ENCODE results near the gene ABCC9.

The ABCC9 gene

GRCh38 chr12:21884936-21885335, 56.3 kb downstream of the ABCC9 start:
- FAIRE-seq, result no peak
- no peak for DNase-seq (ENCODE audit: extremely low spot score, insufficient read length, low read depth)

- no peak for FAIRE-seq
Measured at GRCh38 chr12:21882635-21883034, 58.6 kb downstream of the ABCC9 start.

GRCh38 chr12:21881965-21882364, 59.3 kb downstream of the ABCC9 start:
- DNase-seq (ENCODE audit: extremely low spot score, insufficient read length, low read depth) (no peak), FAIRE-seq (no peak)

More at GRCh38 chr12:21882635-21883034, 58.6 kb downstream of the ABCC9 start:
- no peak for DNase-seq (ENCODE audit: extremely low spot score, insufficient read length, low read depth)

- DNase-seq (ENCODE audit: extremely low spot score, insufficient read length, low read depth) (no peak), FAIRE-seq (no peak)
Measured at GRCh38 chr12:21879312-21879711, 61.9 kb downstream of the ABCC9 start.

- DNase-seq (ENCODE audit: extremely low spot score, insufficient read length, low read depth) (no peak), FAIRE-seq (no peak)
Measured at GRCh38 chr12:21877293-21877982, 63.8 kb downstream of the ABCC9 start.

GRCh38 chr12:21865846-21866245, 75.4 kb downstream of the ABCC9 start:
- FAIRE-seq (no peak), DNase-seq (ENCODE audit: extremely low spot score, insufficient read length, low read depth) (no peak)

GRCh38 chr12:21860534-21860933, 80.7 kb downstream of the ABCC9 start:
- no peak for FAIRE-seq
- DNase-seq (ENCODE audit: extremely low spot score, insufficient read length, low read depth), result no peak

DNA sequence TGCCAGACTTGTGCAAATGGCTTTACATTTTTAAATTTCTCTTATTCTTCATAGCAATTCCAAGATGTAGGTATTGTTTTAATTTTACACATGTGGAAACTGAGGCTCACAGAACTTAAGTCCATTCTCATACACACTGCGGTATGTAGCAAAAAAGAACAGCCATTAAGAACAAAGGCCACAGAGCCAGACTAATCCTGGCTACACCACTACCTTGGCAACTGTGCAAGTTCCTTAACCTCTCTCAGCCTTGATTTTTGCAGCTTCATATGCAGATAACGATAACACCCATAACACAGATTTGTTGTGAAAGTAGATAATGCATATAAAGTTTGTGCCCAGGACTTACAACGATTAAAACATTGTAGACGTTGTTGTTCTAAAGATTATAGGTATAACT, 81.1 kb downstream of the ABCC9 start:
- FAIRE-seq (no peak), DNase-seq (ENCODE audit: extremely low spot score, insufficient read length, low read depth) (no peak)

DNA sequence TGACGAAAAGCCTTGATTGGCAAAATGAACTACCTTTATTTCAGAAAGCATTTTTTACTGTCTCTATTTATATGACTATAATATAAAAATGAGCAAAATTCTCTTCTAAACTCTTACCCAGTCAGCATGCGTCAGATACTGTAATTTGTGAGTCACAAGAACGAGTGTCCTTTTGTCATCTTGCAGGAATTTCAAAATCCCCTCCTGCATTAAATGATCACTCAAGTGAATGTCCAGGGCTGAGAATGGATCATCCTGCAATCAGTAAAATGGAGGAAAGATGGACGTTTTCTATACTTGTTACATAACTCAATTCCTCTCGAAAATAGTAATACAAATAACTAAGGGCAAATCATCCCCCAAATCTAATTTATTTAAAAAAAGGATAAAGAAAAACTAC, 89.0 kb downstream of the ABCC9 start:
- FAIRE-seq (no peak), DNase-seq (ENCODE audit: extremely low spot score, insufficient read length, low read depth) (no peak)

DNA sequence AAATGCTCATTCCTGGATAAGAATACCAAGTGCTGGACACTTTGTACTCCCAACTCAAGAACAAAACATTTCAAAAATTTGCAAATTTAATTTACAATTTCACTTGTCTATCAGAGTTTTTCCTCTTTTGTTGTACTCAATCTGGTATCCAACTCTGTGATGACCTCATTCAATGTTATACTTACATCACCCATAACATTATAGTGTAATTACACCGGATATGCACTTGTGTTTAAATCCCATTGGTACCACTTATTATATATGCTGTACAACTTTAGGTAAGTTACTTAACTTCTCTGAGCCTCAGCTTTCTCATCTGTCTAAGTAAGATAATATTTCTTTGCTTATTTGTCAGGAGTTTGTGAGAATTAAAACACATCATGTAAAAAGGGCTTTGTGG, 90.1 kb downstream of the ABCC9 start:
- DNase-seq (ENCODE audit: extremely low spot score, insufficient read length, low read depth) (no peak), FAIRE-seq (no peak)

- DNase-seq (ENCODE audit: extremely low spot score, insufficient read length, low read depth) (no peak), FAIRE-seq (no peak)
Measured at GRCh38 chr12:21850419-21850818, 90.8 kb downstream of the ABCC9 start.

DNA sequence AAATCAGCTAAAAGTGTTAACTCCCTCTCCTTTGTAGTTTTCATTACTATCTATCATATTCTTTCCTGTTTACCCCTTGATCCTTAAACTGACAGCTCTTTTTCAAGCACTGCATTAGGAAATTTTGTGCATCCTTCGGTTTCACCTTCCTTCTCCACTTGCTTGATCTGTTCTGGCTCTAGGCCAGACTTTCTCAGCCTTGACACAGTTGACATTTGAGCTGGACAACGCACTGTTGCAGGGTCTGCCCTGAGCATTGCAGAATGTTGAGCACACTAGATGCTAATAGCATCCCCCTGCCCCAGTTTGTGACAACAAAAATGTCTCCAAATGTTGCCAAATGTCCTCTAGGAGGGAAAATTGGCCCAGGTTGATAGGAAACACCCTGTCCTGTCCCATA, 91.3 kb downstream of the ABCC9 start:
- DNase-seq (ENCODE audit: extremely low spot score, insufficient read length, low read depth) (no peak), FAIRE-seq (no peak)

DNA sequence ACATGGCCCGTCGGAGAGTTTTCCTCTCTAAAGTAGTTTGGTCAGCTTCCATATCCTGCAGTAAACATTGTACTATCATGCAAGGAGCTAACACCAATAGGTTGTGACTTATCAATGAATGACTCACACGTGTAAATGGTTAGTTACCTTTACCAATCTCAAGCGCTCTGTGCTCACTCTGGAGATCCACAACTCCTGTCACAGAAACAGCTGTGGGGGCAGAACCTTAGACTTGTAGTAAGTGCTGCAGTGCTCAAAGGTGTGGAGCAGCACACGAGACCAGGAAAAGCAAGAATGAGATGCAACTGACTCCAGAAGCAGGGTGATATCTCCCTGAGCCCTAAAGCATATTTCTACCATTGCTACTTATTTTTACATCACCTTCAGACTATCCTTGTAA, 93.0 kb downstream of the ABCC9 start:
- FAIRE-seq, result no peak
- no peak for DNase-seq (ENCODE audit: extremely low spot score, insufficient read length, low read depth)

- no peak for FAIRE-seq
- no peak for DNase-seq (ENCODE audit: extremely low spot score, insufficient read length, low read depth)
Measured at GRCh38 chr12:21843795-21844194, 97.4 kb downstream of the ABCC9 start.

GRCh38 chr12:21839776-21840175, 101.5 kb downstream of the ABCC9 start:
- FAIRE-seq, result no peak
- no peak for DNase-seq (ENCODE audit: extremely low spot score, insufficient read length, low read depth)

DNA sequence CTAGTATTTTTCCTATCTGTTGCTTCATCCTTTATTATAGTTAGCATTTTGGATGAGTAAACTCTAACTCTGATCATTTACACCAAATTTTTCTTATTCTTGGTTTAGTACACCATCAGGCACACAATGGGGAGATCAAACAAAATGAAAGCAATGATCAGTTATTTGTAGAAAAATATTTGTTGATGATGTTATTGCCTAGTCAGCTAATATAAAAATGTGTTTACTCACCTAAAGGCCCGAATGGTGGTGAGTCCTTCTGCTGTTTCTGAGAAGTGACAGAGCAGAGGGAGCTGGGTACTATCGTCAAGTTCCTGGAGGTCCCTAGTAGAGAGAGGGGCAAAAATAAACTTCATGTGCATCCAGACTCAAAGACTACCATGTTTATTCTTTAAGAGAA, 103.4 kb downstream of the ABCC9 start:
- no peak for DNase-seq (ENCODE audit: extremely low spot score, insufficient read length, low read depth)
- no peak for FAIRE-seq

GRCh38 chr12:21831791-21832344, 109.4 kb downstream of the ABCC9 start:
- no peak for FAIRE-seq

DNA sequence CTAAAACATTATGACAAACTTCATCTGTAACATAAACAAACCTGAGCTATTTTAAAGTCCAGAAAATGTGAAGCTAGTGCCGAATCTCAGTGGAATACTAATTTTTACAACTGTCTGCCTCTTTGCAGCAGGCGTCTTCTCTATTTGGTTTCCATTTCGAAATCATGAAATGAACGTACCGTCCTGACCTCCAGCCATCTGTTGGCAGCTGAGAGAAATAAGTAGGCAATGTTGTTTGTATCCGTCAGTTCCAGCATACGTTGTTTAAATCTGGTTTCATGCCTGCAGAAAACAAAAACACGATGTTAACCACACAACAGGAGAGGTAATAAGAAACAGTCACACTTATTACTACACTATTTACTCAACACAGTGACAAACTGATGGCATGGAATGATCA, 112.4 kb downstream of the ABCC9 start:
- FAIRE-seq, result no peak
- DNase-seq (ENCODE audit: extremely low spot score, insufficient read length, low read depth), result no peak

More at GRCh38 chr12:21831791-21832344, 109.4 kb downstream of the ABCC9 start:
- no peak for DNase-seq (ENCODE audit: extremely low spot score, insufficient read length, low read depth)

DNA sequence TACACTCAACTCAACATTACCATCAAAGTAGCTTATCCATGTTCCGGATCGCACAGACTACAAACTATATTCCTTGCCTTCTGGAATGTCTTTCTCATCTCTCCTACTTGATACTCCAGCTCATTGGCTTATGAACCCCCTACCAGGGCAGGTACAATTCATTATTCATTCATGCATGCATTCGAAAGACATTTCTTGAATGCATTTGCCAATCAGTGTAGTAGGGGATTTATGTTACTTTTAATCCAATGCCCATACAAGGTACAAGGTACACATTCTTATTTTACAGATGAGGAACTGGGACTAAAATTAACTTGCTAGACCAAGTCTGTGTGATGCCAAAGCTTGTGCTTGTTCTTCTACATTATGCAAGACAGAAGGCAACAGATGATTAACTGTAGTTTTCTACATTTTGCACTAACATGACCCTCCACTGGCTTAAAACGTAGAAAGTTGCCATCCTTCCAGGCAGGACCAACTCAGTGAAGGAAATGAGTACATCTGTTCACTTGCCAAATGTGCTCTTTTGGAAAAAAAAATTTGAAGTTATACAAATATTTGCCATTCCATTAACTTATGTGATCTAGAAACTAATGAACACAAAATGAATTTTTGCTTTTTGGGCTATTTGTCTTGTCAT, 113.0 kb downstream of the ABCC9 start:
- FAIRE-seq, result no peak
- DNase-seq (ENCODE audit: extremely low spot score, insufficient read length, low read depth), result no peak

DNA sequence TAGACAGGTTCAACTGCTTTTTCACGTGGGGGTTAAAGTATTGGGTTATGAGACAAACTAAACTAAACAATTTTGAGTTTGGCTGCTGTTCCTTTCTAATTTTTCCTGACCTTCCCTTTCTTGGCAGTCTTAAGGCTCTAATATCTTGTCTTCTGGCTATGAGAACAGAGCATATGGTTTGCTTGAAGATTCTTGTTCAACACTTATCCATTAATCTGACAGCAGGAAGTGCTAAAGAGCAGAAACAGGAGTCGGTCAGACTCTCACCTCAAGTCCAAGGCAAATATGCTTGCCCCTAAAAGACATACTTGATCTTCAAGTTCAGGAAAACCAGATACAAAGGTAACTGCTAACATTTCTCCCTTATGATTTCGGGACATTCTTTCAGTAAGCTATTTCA, 114.1 kb downstream of the ABCC9 start:
- FAIRE-seq (no peak), DNase-seq (ENCODE audit: extremely low spot score, insufficient read length, low read depth) (no peak)

DNA sequence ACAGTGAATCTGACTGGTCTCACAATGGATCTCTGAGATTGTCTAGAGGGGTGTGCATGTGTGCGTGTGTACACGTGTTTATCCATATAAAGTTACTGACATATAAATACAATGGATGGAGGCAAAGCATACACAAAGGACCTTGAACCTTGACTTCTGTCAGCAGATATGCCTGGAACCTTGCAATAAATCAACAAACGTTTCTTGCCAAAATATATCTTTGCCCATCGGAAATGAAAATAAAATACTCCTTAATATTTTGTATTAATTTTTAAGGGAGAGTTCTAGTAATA, 114.7 kb downstream of the ABCC9 start:
- DNase-seq (ENCODE audit: extremely low spot score, insufficient read length, low read depth), result no peak
- no peak for FAIRE-seq
